Measurements from ENCODE around the gene SGIP1.

DNA sequence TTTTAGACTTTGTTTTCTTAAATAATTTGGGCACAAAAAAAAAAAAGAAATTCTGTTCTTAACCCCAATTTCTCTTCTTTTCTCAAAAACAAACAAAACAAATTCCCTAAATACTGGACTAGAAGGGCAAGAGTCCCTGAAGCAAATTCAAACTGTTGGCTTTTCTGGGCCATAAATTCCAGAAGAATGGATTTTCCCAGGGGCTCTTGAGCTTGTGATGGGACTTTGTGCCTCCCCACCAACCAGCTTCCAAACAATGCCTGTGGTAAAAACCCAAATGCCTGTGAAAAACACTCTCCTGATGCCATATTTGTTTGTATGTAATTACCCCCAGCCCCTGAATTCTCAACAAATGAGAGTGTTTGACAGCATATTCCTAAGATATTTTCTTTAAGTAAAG lies 55.4 kb downstream of the SGIP1 start:
- TF ChIP-seq CTCF (IDR thresholded peaks at IDR 0.05) (no peak), POLR2A (IDR thresholded peaks at IDR 0.05) (no peak)
